PFSK-1 (cell line): ENCODE data around the gene S1PR4.

Experiments
- POLR2AphosphoS5 ChIP-seq: IDR thresholded peaks from 2 replicates; pipeline ENCODE4 v1.6.1; 2012; ENCODE audit warnings: low read depth, mild to moderate bottlenecking, control low read depth, low read length, moderate library complexity
- REST ChIP-seq, 2 experiments: IDR thresholded peaks; 2 replicates each; pipeline versions ENCODE4 v1.6.1 to v1.8.0; 2011 to 2012; ENCODE audit warnings: low read depth in 2 of 2, low read length in 2 of 2, control low read depth in 1 of 2, inconsistent platforms in 1 of 2, mild to moderate bottlenecking in 1 of 2, moderate library complexity in 1 of 2; ENCODE audit not compliant: insufficient read depth in 1 of 2

- no peak for TF ChIP-seq POLR2AphosphoS5
- no peak for TF ChIP-seq REST (IDR thresholded peaks at IDR 0.05; ENCODE audit: insufficient read depth in 1 of 2, low read depth in 2 of 2, low read length in 2 of 2)
Observed at GRCh38 chr19:3160219-3160618, 18.4 kb upstream of the S1PR4 start.
